SK-N-SH (cell line): ENCODE data around the gene ARFGAP1.
"Not testable (repeated sequence)": the region's sequence is repeated elsewhere in the genome, so short reads cannot be mapped to it uniquely, and the experiment has no call there.

ENCODE experiments used
- RXRA ChIP-seq: IDR thresholded peaks from 2 replicates; pipeline ENCODE4 v1.4.0; 2012; ENCODE audit warnings: low read depth, mild to moderate bottlenecking, borderline replicate concordance
- SMC3 ChIP-seq: IDR thresholded peaks from 2 replicates; pipeline ENCODE4 v1.6.1; 2012; ENCODE audit warnings: low read depth, low read length, improper control_type of control experiment
- TF ChIP-seq, protein P1 (sequence below): fragments of 200-600 bp; sonication (generic); IDR thresholded peaks from 2 replicates; pipeline ENCODE4 v1.6.1; 2017; ENCODE audit warnings: antibody characterized with exemption, mild to moderate bottlenecking, moderate library complexity
- TF ChIP-seq, protein P2 (sequence below): IDR thresholded peaks from 2 replicates; pipeline ENCODE4 v1.4.0; 2012; ENCODE audit warnings: low read depth, borderline replicate concordance

GRCh38 chr20:63335060-63335459 lies 62.4 kb downstream of the ARFGAP1 start:
- not testable (repeated sequence) for TF ChIP-seq RXRA, SMC3
- TF ChIP-seq, protein P1, sequence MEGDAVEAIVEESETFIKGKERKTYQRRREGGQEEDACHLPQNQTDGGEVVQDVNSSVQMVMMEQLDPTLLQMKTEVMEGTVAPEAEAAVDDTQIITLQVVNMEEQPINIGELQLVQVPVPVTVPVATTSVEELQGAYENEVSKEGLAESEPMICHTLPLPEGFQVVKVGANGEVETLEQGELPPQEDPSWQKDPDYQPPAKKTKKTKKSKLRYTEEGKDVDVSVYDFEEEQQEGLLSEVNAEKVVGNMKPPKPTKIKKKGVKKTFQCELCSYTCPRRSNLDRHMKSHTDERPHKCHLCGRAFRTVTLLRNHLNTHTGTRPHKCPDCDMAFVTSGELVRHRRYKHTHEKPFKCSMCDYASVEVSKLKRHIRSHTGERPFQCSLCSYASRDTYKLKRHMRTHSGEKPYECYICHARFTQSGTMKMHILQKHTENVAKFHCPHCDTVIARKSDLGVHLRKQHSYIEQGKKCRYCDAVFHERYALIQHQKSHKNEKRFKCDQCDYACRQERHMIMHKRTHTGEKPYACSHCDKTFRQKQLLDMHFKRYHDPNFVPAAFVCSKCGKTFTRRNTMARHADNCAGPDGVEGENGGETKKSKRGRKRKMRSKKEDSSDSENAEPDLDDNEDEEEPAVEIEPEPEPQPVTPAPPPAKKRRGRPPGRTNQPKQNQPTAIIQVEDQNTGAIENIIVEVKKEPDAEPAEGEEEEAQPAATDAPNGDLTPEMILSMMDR = not testable (repeated sequence)
- TF ChIP-seq, protein P2, sequence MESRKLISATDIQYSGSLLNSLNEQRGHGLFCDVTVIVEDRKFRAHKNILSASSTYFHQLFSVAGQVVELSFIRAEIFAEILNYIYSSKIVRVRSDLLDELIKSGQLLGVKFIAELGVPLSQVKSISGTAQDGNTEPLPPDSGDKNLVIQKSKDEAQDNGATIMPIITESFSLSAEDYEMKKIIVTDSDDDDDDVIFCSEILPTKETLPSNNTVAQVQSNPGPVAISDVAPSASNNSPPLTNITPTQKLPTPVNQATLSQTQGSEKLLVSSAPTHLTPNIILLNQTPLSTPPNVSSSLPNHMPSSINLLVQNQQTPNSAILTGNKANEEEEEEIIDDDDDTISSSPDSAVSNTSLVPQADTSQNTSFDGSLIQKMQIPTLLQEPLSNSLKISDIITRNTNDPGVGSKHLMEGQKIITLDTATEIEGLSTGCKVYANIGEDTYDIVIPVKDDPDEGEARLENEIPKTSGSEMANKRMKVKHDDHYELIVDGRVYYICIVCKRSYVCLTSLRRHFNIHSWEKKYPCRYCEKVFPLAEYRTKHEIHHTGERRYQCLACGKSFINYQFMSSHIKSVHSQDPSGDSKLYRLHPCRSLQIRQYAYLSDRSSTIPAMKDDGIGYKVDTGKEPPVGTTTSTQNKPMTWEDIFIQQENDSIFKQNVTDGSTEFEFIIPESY = not testable (repeated sequence)
